Memory B cell (primary cell): Measurements from ENCODE around the gene MS4A6A.
A peak's percentile ranks its signal among the peaks of the same experiment; 100 is the strongest.
"Not testable (repeated sequence)": the region's sequence is repeated elsewhere in the genome, so short reads cannot be mapped to it uniquely, and the experiment has no call there.

Experiments
- ATAC-seq: fragments of 150-1000 bp; cut with Tn5 transposase; 2 replicates; pipeline ENCODE4 v1.10.0; 2021; ENCODE audit warnings: low read depth, mild to moderate bottlenecking, moderate library complexity
- DNase-seq, 2 donors: peaks; one replicate each; pipeline ENCODE4 v3.0.0; 2022; ENCODE audit warnings: low spot score in 2 of 2
- H3K27ac Mint-ChIP-seq: one replicate; pipeline ENCODE4 v1.8.0; 2022; ENCODE audit warnings: mild to moderate bottlenecking, moderate library complexity, mixed read lengths
- H3K27me3 Mint-ChIP-seq: one replicate; pipeline ENCODE4 v1.8.0; 2022; ENCODE audit warnings: mixed read lengths
- H3K36me3 Mint-ChIP-seq: one replicate; pipeline ENCODE4 v1.8.0; 2022; ENCODE audit warnings: mild to moderate bottlenecking, mixed read lengths
- H3K4me1 Mint-ChIP-seq: one replicate; pipeline ENCODE4 v1.8.0; 2022; ENCODE audit warnings: mixed read lengths
- H3K4me3 Mint-ChIP-seq: one replicate; pipeline ENCODE4 v1.8.0; 2022; ENCODE audit warnings: mild to moderate bottlenecking, moderate library complexity, mixed read lengths
- H3K9me3 Mint-ChIP-seq: one replicate; pipeline ENCODE4 v1.8.0; 2022; ENCODE audit warnings: mixed read lengths

MS4A6A gene

DNA sequence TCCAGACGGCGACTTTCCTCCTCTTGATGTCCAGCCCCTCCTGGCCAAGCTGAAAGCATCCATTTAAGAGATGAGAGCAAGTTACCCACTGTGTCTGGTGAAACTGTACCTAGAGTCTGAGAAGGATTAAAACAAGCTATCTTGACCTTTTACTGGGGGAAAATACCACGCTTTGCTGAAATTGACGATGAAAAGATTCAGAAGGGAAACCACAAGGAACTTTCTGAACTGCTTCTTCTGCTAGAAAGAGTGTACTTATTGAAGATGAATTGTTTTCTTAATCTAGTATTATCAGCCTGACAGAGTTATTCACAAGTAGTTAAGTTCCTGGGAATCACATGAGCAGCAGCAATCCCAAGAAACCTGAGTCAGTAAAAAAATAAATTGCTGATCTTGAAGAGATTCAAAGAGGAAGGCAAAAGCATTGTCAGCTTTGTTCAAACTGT lies 13.1 kb upstream of the MS4A6A start:
- peaks cover 2% of the 10 kb centered on the region for H3K36me3 Mint-ChIP-seq
- peaks cover 7% of the 10 kb centered on the region for H3K9me3 Mint-ChIP-seq
- ATAC-seq (no peak), DNase-seq (no peak)
- H3K4me3 Mint-ChIP-seq: no peak overlapping the region
- H3K4me1 Mint-ChIP-seq: no peaks in the 10 kb centered on the region
- no peak overlapping the region for H3K27ac Mint-ChIP-seq
- H3K27me3 Mint-ChIP-seq: peaks cover 6% of the 10 kb centered on the region

DNA sequence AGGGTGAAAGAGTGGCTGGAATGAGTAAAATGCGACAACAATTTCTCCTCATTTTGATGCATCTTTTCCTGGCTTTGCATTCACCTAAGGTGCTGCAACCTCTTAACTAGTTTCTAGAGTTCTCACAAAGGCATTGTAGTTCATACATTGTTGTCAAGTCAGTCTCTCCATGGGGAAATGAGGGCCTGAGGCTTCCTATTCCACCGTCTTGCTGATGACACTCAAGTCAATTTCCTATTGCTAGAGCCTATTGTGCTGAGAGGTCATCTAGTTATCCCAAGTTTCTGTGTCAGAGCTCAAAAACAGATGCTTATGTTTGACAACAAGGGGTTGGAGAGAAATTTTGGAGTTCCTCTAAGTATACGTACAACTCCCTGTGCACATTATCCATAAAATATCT lies 11.6 kb upstream of the MS4A6A start:
- Mint-ChIP-seq H3K9me3 (peaks cover 7% of the 10 kb centered on the region), H3K4me1 (no peaks in the 10 kb centered on the region), H3K36me3 (peaks cover 2% of the 10 kb centered on the region), H3K4me3 (no peak overlapping the region), H3K27me3 (peaks cover 6% of the 10 kb centered on the region), H3K27ac (no peak overlapping the region)
- no peak for ATAC-seq
- no peak for DNase-seq

DNA sequence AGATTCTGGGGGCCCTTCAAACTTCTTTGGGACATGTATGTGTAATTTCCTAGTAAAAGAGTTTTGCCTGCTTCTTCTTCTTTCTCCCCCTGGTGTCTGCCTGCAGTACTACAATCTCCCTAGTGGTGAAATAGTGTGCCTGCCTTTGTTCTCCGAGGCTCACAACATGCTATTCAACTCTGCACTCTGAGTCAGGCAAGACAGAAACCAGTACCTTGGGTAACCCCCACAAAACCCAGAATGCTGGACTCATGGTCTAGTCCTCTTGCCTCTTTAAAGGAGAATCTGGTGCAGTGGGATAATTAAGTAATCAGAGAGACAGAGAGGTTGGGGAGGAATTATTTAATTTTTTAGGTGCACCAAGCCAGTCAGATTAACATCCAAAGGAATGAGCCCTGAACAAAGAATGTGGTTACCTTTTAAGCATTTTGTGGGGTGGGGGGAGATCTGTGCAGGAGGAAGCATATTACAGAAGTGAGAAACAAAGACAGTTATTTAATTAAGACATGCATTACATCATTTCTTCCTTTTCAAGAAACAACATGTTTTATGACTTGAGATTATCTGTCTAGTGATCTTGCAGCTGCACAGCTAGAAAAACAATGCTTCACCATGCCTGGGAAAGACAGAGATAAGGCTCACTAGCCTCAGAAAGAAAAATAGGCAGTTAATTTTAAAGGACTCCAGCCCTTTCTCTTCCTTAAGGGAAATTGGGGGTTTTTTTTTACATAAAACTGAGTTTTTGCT lies 11.0 kb upstream of the MS4A6A start:
- DNase-seq (peak; percentile 32 to 43), ATAC-seq (peak; percentile 59)
- Mint-ChIP-seq H3K4me3 (no peak overlapping the region), H3K36me3 (peaks cover 2% of the 10 kb centered on the region), H3K27ac (no peak overlapping the region), H3K4me1 (no peaks in the 10 kb centered on the region), H3K27me3 (peaks cover 6% of the 10 kb centered on the region), H3K9me3 (peaks cover 7% of the 10 kb centered on the region)

DNA sequence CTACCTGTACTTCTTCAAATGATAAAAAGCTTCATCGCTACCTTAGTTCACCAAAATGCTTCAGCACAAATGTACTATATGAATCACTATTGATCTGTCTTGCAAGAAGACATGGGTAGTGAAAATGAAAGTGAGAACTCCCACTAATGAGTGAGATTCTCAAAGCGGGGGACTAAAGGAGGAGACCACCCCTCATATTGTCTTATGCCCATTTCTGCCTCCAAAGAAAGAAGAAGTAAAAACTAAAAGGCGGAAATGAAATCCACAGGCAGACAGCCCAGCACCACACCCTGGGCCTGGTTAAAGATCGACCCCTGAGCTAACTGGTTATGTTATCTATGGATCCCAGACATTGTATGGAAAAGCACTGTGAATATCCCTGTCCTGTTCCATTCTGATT lies 9.7 kb upstream of the MS4A6A start:
- not testable (repeated sequence) for DNase-seq, H3K9me3 Mint-ChIP-seq, ATAC-seq, H3K4me3 Mint-ChIP-seq, H3K36me3 Mint-ChIP-seq, H3K27ac Mint-ChIP-seq, H3K4me1 Mint-ChIP-seq, H3K27me3 Mint-ChIP-seq

DNA sequence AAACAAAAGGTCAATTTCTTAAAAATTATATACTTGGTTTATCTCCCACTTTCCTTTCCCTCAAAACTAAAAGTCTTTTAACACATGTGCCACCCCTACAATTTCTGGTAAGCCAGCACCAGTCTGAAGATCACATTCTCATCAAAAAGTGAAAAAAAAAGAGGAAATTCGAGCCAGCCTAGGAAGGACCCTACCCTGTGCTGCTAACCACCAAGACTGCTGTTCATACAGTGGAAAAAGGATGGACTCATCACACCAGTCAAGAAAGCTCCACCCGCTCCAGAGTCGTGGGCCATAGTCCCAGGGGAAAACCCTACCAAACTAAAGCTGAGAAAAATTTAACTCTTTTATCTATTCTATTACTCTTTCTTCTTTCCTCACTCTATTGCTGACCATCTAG lies 5.6 kb upstream of the MS4A6A start:
- H3K4me1 Mint-ChIP-seq: peaks cover 16% of the 10 kb centered on the region
- H3K36me3 Mint-ChIP-seq, H3K27me3 Mint-ChIP-seq, ATAC-seq, H3K9me3 Mint-ChIP-seq, H3K27ac Mint-ChIP-seq, H3K4me3 Mint-ChIP-seq, DNase-seq: not testable (repeated sequence)

DNA sequence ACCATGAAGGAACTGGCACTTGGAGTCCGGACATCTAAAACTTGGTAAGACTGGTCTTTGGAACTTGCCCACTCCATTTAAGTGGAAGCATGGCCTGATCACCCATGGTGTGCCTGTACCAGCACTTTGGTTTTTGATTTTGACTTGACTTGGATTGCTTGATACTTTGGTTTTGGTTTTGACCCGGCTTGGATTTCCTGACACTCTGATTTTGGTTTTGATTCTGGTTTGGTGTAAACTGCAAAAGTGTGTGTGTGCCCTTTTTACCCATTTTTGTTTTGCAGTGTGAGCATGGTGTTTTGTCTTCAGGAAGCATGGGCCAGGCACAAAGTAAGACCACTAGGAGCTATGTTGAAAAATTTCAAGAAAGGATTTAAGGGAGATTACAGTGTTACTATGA lies 3.2 kb upstream of the MS4A6A start:
- H3K27me3 Mint-ChIP-seq, DNase-seq, H3K36me3 Mint-ChIP-seq, ATAC-seq, H3K4me3 Mint-ChIP-seq, H3K9me3 Mint-ChIP-seq: not testable (repeated sequence)
- peak overlapping the region; percentile 13 for H3K27ac Mint-ChIP-seq
- H3K4me1 Mint-ChIP-seq: peaks cover 21% of the 10 kb centered on the region

DNA sequence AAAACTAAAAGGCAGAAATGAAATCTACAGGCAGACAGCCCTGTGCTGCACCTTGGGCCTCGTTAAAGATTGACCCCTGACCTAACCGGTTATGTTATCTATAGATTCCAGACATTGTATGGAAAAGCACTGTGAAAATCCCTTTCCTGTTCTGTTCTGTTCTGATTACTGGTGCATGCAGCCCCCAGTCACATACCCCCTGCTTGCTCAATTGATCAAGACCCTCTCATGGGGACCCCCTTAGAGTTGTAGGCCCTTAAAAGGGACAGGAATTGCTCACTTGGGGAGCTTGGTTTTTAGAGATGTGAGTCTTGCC lies 2.6 kb upstream of the MS4A6A start:
- not testable (repeated sequence) for H3K27me3 Mint-ChIP-seq, DNase-seq, H3K36me3 Mint-ChIP-seq, ATAC-seq, H3K4me3 Mint-ChIP-seq, H3K27ac Mint-ChIP-seq, H3K9me3 Mint-ChIP-seq
- H3K4me1 Mint-ChIP-seq: peaks cover 21% of the 10 kb centered on the region

DNA sequence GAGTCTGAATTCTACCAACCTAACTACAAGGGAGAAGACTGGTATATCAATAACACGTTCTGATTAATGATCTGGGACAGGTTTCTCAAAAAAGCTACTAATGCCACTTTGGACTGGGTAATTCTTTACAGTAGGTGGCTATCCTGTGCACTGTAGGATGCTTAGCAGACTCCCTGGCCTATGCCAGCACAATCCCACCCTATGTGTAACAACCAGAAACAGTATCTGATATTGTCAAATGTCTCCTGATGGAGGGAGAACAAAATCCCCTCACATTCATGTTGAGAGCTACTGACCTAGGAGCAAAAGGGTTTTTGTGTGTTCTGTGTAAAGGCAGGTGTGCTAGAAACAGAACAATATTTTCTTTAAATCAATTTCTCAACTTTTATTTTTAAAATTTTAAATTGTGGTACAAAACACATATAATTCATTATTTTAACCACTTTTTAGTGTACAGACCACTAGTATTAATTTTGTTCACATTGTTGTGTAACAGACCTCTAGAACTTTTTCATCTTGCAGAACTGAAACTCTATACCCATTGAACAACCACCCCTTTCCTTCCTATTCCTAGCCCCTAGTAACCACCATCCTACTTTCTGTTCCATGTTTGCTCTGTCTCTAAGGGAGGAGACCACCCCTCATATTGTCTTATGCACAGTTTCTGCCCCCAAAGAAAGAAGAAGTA lies 2.1 kb upstream of the MS4A6A start:
- peak overlapping the region; percentile 36 for H3K27ac Mint-ChIP-seq
- peak; percentile 93 for ATAC-seq
- peak in 1 of 2 donors; percentile 5 for DNase-seq

DNA sequence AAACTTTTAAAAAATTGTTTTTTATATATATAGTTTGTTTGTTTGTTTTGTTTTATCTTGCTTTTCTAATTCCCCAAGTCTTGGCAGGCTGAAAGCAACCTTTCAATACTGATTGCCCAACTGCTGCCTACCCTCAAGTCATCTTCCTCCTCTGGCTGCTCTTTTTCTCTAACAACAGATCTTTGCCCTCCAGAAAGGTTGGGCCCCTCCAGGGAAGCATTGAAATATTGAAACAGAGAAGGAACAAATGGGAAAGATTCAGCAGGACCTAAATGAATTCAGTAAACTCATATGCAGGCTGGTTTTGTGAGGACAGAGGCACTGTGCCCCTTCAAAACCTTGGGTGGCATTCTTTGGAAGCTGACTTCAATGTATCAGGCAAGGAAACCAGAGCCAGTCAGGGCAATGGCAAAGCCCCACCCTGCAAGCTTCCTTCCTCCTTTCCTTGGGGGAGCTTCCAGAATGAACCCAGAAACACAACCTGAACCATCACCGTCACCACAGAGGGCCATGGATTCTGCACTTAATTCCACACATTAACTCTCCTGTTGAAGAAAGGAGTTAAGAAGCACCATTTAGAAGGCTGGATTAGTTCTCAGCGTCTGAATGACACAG lies 815 bp upstream of the MS4A6A start:
- DNase-seq (no peak), ATAC-seq (no peak)
- Mint-ChIP-seq H3K4me1 (peaks cover 21% of the 10 kb centered on the region), H3K9me3 (peaks cover 5% of the 10 kb centered on the region), H3K36me3 (peaks cover 5% of the 10 kb centered on the region), H3K27ac (no peak overlapping the region), H3K27me3 (peaks cover 1% of the 10 kb centered on the region), H3K4me3 (no peak overlapping the region)

More for the DNA sequence above, 2.1 kb upstream of the MS4A6A start:
- Mint-ChIP-seq H3K9me3 (peaks cover 5% of the 10 kb centered on the region), H3K27me3 (peaks cover 1% of the 10 kb centered on the region), H3K4me3 (no peak overlapping the region), H3K36me3 (peaks cover 5% of the 10 kb centered on the region), H3K4me1 (peaks cover 21% of the 10 kb centered on the region)

DNA sequence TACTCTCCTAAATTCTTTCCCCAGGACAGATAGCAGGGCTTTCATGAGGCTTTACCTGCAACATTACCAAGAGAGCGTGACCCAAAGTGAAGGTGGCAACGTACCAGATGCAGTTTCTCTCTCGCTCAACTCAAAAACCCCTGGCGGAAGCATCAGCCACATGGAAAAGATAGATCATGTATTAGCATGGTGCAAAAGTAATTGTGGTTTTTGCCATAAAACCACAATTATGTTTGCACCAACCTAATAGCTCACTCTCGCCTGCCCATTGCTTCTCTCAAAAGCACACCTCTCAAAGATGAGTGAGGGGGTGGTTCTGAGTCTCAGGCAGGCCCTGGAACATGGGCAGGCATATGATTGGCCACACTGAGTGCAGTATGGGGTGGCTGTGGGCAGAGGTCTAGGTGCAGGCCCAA lies 7.0 kb downstream of the MS4A6A start:
- Mint-ChIP-seq H3K27me3 (peaks cover 8% of the 10 kb centered on the region), H3K9me3 (peaks cover 2% of the 10 kb centered on the region), H3K36me3 (no peaks in the 10 kb centered on the region), H3K4me1 (no peaks in the 10 kb centered on the region), H3K4me3 (no peak overlapping the region), H3K27ac (no peak overlapping the region)
- DNase-seq (no peak), ATAC-seq (no peak)

DNA sequence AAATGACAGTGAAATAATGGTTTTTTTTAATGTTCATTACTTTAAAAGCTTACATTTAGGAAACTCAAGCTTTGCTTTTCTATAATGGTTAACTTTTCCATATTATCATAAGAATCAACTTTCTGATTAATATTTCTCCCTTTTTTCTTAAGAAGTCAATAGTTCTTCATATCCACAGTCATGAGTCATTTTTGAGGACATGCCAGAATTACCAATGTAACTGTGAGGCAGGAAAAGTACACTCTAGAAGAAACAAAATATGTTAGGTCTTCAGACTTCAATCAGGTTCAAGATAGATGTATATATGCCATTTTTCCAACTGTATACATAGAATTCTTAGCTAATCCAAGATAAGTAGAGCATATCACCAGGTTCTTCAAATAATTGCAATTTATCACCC lies 10.9 kb downstream of the MS4A6A start:
- DNase-seq: no peak
- ATAC-seq: no peak
- Mint-ChIP-seq H3K9me3 (peaks cover 8% of the 10 kb centered on the region), H3K36me3 (peaks cover 1% of the 10 kb centered on the region), H3K4me3 (no peak overlapping the region), H3K27me3 (peaks cover 9% of the 10 kb centered on the region), H3K4me1 (no peaks in the 10 kb centered on the region), H3K27ac (no peak overlapping the region)

DNA sequence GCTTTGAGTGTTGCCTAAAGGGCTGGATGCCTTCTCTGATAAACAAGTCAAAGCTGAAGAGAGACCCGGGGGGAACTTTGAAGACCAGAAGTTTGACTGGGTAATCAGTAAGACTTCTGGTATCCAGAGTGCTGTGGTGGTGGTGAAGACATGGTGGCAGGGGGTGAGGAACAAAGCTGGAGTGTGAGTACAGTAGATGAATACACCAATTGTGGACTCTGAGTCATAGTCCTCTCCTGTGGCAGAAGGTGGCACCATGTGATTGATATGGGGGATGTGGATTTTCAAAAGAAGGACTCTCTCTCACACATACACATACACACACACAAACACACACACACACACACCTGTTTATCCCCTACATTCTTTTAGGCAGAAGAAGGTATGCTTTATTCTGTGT lies 12.3 kb downstream of the MS4A6A start:
- ATAC-seq: no peak
- Mint-ChIP-seq H3K27me3 (peaks cover 11% of the 10 kb centered on the region), H3K36me3 (peaks cover 1% of the 10 kb centered on the region), H3K27ac (no peak overlapping the region), H3K4me1 (no peaks in the 10 kb centered on the region), H3K9me3 (peaks cover 8% of the 10 kb centered on the region), H3K4me3 (no peak overlapping the region)
- no peak for DNase-seq

DNA sequence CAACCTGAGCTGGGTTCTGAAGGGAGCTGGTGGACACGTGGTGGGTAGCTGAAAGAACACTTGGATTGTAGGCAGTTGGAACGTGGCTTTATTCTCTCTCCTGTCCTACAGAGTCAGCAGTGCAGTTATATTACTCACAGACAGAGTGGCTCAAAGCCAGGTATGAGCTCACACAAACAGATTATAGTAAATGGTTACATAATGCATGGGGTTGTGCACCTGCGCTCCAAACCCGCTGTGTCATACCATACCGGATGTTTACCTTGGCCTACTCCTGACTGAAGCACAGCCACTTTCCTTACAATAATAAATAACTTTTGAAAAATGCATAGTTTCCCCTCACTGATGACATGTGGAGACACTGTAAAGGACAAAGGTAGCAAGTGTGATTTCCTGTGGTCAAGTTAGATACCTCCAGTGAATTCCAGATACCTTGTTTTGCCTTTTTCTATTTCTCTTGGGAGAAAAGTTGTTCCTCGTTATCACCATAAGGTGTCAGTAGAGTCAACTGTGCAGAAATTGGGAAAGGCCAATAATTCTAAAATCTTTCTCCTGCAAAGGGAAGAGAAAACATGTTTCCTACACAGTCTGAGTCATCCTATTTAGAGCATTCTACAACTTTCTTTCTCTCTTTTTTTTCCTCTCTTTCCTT lies 13.5 kb downstream of the MS4A6A start:
- H3K27me3 Mint-ChIP-seq: peaks cover 8% of the 10 kb centered on the region
- H3K27ac Mint-ChIP-seq: no peak overlapping the region
- peaks cover 1% of the 10 kb centered on the region for H3K36me3 Mint-ChIP-seq
- H3K4me3 Mint-ChIP-seq: no peak overlapping the region
- H3K4me1 Mint-ChIP-seq: no peaks in the 10 kb centered on the region
- ATAC-seq (no peak), DNase-seq (no peak)
- peaks cover 8% of the 10 kb centered on the region for H3K9me3 Mint-ChIP-seq

DNA sequence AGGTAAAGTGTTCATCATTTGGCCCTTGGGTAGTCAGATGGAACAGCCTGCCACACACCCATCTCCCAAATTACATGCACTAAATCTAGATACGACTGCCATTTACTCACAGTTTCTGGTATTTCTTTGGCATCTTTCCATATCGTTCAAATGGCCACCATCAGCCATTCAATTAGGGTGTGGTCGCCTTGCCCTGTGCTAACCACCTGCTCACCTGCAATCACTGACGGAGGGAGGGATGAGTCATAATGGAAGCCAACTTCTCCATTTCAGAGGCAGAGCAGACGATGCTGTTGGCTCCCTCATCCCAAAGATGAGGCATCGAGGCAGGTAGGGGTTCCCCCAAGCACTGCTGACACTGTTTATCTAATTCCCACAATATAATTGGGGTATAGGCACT lies 14.6 kb downstream of the MS4A6A start:
- H3K36me3 Mint-ChIP-seq: peaks cover 1% of the 10 kb centered on the region
- peaks cover 8% of the 10 kb centered on the region for H3K27me3 Mint-ChIP-seq
- no peak overlapping the region for H3K27ac Mint-ChIP-seq
- no peak overlapping the region for H3K4me3 Mint-ChIP-seq
- no peaks in the 10 kb centered on the region for H3K4me1 Mint-ChIP-seq
- H3K9me3 Mint-ChIP-seq: peaks cover 8% of the 10 kb centered on the region
- ATAC-seq (no peak), DNase-seq (no peak)
